GM21737 (cell line): ENCODE data around the gene CYP46A1.

Experiments used
- ATAC-seq: cut with Tn5 transposase; IDR thresholded peaks from one replicate; pipeline ENCODE4 v1.9.1; 2021; ENCODE audit warnings: mild to moderate bottlenecking, moderate library complexity; ENCODE audit not compliant: unreplicated experiment

Gene CYP46A1

DNA sequence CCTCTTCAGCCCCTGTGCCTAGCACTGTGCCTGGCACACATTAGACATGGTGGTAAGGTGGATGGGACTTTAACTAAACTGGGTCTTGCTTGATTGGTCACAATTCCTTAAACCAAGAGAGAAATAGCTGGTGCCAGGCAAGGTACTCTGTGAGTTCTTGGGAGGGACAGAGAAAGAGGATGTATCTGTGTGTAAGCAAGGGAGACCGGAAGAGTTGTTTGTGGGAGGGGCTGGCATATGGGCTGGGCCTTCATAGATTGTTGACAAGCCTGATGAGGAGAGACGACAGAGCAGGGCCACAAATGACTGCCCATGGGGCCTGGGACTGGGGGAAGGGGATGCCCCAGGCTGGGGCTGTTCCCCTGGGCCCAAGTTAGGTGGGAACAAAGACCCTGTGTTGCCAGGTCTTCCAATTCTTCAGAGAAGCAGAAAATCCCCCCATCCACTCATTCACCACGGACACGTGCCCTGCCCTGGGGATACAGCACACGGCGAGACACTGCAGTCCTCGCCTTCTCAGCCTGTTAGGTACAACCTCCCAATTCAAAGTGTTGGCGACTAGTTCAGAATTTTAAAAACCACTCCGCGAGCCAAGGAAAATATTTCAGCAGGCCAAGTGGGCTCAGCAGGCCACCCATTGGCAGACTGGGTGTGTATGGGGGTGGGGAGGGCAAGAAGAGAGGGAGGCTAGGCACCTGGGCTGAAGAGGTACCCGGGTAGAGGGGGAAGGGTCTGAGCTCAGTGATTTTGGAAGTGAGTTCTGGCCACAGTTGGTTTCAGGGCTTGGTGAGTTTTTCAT is 11.4 kb upstream of the CYP46A1 start:
- no peak for ATAC-seq

DNA sequence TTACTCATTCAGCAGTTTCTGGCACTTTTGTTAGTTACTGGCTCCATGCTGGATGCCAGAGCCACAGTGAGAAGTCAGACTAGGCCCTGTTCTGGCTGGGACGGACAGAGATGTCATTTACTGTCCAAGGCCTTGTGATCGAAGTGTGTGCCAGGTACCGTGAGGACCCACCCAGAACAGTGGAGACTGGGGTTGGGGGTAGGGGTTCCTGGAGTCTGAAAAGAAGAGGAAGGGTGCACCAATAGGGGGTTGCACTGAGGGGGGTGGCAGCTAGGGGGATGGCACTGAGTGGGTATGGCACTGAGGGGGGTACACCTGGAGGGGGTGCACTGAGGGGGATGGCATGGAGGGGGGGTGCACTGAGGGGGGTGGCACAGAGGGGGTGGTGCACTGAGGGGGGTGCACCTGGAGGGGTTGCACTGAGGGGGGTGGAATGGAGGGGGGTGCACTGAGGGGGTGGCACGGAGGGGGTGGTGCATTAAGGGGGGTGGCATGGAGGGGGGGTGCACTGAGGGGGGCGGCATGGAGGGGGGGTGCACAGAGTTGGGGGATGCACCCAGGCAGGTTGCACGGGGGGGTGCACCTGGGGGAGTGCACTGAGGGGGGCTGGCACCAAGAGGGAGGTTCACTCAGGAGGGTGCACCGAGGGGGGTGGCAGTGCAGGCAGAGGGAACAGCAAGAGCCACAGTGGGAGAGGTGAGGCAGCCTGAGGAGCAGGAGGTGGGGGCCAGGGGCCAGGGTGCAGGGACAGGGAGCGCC is 10.6 kb upstream of the CYP46A1 start:
- no peak for ATAC-seq

DNA sequence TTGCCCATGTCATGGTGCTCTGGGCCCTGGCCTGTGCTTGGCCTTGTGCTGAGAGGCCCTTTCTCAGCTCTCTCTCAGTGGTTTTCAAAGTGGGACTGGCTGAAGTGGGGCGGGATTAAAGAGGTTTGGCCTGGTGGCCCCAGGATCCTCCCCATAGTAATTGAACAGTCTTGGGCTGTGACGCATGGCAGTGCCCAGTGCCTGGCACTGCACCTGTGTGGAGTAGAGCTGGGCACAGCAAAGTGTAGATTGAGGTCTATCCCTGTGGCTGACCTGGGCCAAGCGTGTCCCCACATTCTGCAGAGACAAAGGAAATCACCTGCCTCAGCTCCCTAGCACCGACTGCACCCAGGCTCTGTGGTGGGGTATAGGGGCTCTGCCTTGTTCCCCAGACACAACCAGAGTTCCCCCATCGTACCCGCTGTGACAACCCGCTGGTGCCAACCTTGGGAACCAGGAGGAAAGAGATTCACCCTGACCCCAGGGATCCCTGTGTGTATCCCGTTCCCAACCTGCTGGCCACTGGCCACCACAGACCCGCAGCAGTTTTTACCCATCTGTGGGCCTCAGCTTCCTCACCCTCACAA is 9.9 kb upstream of the CYP46A1 start:
- no peak for ATAC-seq

DNA sequence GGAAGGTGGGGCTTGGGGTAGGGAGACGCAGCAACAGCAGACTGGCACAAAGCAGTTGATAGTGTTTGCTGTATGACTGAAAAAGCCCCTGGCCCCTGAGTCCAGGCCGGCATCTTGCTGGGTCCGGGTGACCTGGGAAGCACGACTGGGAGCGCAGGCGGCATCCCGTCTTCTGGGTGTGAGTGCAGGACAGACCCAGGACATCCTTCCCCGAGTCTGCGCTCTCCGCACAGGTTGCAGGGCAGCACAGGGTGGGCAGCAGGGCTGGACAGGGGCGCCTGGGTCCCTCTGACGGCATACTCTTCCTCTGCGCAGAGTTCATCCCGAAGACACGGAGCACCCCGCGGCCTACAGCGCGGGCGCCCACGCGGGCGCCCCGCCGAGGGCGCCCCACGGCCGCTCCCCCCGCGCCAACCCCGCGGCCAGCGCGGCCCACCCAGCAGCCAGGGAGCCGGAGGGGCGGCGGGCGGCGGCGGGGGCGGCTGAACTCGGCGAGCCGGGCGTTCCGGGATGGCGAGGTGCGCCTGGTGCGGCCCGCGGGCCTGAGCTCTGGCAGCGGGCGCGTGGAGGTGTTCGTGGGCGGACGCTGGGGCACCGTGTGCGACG is 9.2 kb upstream of the CYP46A1 start:
- ATAC-seq, result no peak

DNA sequence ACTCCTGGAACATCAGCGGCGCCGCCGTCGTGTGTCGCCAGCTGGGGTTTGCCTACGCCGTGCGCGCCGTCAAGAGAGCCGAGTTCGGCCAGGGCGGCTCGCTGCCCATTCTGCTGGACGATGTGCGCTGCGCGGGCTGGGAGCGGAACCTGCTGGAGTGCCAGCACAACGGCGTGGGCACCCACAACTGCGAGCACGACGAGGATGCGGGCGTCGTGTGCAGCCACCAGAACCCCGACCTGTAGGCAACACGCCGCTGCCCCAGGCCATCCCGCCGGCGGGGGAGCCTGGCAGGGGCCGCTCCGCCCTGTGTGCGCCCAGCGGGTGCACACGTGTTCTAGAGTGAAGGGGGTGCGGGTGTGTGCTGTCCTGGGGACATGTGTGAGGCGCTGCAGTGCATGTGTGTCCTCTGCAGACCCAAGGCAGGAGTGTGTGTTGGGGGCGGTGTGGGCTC is 8.7 kb upstream of the CYP46A1 start:
- ATAC-seq, result no peak

DNA sequence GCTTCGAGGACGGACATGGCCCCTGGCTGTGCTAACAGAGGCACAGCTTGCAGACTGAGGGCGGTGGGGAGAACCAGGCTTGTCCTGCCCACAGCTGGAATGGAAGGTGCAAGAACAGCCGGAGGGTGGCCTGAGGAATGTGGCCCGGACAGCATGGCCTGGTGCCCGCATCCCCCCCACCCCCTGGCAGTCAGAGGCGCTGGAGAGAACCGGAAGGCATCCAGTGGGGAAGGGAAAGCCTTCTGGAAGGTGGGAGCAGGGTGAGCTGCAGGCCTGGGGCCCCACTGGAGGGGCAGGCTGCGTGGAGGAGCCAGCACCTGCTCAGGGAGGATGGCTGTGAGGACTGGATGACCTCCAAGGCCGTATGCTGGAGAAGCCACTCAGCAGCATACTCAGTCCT is 8.1 kb upstream of the CYP46A1 start:
- ATAC-seq, result no peak

DNA sequence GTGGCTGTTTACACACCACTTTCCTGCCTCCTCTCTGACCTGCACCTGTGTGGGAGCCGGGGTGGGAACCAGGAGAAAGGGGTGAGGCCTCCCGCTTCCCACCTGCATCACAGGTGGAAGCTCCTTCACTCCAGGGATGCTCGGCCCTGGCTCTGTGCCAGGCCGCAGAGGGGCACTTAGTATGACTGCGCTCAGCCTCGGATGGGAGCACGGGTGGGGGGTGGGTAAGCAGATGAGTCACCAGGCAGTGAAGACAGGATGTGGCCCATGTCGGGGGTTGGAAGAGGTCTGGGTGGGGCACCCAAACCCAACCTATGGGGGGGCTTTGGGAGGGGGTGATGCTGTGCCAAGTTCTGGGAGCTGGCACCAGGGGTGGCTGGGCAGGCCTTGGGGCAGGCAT is 7.4 kb upstream of the CYP46A1 start:
- no peak for ATAC-seq

DNA sequence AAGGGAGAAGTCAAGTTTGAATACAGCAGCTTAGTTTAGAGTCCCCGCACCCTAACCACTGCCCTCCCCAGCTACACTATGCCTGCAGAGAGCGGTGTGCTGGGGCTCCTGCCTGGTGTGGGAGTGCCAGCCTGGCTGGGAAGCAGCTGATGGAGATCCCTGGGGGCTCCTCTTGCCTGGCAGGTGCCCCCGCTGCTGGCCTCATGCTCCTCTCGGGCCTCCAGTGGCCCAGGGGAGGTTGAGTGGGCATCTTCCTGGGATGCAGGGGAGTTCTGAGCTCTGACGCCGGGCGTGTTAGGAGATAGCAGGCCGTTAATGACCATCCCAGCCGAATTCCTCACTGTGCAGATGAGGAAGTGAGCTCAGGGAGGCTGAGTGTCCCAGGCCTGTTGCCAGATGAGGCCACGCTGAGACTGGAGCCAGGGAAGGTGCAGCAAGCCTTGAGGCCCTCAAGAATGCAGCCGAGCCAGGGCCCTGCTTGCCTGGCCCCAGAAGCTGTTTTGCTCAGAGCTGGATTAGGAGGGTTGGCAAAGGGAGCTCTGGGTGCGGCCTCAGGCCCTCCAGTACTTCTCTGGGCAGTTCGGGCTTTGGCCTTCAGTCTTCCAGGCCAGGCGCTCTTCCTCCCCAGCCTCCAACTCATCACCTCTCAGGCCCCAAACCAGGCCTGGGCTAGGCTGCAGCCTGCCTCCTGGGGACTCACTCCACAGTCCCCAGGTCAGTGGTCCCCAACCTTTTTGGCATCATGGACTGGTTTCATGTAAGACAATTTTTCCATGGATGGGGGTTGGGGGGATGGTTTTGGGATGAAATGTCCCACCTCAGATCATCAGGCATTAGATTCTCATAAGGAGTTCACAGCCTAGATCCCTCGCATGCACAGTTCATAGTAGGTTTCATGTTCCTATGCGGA is 6.6 kb upstream of the CYP46A1 start:
- ATAC-seq, result no peak

DNA sequence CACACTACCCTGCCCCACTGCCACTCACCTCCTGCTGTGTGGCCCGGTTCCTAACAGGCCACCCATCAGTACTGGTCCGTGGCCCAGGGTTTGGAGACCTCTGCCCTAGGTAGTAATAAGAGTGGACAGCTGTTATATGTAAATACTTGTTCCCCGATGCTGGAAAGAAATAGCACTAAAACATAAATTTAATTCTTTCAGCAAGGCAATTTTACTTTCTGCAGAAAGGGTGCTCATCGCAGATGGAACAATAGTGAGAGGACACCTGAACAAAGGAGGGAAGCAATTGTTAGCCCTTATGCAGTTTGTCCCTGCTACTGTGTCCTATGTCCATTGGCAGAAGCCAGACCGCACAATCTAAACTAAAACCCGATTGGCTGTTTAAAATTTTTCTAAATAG is 5.9 kb upstream of the CYP46A1 start:
- no peak for ATAC-seq

DNA sequence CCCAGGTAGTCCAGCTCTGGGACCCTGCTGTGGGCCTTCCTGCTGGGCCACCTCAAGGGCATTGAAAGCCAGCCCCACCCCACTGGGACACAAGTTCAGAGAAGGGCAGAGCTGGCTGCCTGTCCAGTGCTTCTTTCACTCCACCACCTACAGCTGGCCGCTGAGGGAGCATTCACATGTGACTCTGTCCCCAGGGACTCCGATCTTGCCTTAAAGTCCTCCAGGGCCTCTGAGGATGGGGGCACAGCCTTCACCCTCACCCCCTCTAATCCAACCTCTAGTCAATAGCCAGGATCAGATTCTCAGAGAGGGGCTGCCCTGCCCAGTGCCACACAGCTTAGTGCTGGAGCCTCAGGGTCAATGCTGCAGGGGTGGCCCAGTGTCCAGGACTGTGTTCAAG is 5.0 kb upstream of the CYP46A1 start:
- no peak for ATAC-seq

DNA sequence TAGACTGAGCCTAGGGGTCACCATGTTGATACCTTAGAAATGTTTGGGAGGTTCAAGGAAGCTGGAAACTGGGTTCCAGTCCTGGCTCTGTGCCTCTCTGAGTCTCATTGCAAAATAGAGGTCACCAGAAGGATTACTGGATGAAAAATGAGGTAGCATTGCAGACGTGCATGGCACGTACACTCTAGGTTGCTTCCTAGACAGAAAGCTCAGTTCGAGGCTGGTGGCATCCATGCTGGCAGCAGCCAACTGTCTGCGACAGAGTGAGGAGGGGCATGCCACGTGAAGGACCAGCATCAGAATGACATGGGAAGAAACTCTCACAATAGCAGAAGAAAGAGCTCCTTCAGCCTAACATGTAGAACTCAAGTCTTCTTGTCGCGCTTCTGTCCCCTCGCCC is 4.6 kb upstream of the CYP46A1 start:
- ATAC-seq, result no peak

DNA sequence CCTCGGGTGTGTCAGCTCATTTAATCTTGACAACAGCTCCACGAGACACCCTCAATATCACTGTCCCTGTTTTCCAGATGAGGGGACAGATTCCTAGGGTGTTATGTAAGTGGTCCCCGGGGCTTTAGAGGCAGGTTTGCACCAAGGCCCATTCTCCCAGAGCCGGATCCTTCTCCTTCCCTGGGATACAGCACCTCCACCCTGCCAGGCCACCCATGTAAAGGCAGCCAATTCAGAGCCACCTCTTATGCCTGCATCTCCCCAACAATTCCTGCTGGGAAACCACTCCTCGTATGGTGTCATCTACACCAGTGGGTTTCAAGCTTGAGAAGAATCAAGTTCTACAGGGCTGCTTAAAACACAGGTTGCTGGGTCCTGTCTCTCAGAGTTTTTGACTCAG is 4.1 kb upstream of the CYP46A1 start:
- no peak for ATAC-seq

DNA sequence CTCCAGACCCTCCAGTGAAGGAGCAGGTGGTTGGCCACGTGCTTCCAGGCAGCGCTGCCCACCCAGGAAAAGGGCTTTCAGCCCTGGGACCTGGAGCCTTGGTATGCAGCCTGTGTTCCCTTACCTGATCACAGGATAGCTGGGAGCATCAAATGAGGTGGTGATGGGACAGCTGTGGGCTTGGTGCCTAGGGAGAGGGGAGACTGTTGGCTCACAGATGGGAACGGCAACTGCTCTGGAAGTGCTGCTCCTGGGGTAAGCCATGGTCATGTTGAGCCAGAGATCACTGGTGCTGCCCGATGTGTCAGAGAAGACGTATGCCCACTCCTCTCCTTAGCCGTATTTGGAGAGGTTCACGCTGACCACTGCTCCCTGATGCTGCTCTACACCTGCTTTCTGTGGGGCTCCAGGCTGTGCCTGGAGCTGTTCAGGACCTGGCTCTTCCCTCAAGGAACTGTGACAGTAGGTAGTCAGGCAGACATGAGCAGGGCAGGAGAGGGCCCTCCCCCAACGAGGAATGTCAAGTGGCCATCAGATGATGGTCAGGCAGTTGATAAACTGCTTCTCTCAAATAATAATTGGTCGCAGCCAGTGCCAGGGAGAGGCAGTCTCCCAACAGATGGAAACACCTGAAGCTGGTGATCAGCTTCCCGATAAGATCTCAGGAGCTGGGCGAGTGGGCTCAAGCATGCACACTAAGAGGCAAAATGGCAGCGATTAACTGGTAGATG is 2.8 kb upstream of the CYP46A1 start:
- ATAC-seq, result no peak

DNA sequence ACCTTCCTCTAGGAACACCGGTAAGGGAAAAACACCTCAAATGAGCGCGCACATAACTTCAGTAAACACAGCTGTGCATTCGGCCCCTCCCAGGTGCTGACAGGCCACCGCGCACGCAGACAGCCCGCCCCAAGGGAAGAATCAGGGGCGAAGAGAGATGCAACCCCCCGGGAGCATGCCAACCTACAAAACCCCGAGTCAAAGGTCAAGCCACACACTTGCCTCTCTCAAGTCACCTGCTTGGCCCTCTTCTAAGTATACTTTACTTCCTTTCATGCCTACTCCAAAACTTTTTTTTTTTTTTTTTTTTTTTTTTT is 2.3 kb upstream of the CYP46A1 start:
- no peak for ATAC-seq

DNA sequence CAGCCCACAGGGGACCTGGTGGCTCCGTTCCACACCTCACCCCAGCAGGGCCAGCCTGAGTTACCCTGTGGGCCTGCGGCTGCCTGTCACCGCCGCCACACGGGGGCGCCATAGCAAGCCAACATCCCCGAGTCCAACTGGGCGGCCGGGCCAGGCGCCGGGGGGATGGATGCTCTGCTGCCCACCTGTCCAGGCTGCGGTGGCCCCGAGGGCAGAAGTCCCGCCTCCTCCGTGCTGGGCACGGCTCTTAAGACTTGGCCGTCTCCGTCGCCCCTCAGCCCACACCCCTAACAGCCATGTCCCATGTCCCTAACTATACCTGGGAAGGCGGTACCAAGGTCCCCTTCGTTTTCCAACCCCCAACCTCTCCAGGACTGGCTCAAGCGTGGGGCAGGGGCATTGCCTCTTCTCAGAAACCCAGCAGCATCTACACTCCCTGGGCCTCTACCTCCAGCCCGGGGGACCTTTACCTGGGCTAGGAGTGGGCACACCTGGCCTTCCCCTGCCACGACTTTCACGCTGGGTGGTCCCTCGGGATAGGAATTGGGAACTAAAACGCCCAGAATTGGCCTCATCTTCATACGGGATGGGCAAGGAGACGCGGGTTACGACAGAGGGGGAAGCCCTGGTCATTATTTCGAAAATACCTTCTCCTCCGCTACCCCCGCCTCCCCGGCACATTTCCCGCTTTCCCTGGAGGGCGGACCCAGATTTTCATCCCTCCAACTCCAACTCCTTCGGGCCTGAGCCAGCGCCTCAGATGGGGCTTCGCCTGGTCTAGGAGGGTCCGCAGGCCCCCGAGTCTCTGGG is 1.1 kb upstream of the CYP46A1 start:
- ATAC-seq, result peak; percentile 35

DNA sequence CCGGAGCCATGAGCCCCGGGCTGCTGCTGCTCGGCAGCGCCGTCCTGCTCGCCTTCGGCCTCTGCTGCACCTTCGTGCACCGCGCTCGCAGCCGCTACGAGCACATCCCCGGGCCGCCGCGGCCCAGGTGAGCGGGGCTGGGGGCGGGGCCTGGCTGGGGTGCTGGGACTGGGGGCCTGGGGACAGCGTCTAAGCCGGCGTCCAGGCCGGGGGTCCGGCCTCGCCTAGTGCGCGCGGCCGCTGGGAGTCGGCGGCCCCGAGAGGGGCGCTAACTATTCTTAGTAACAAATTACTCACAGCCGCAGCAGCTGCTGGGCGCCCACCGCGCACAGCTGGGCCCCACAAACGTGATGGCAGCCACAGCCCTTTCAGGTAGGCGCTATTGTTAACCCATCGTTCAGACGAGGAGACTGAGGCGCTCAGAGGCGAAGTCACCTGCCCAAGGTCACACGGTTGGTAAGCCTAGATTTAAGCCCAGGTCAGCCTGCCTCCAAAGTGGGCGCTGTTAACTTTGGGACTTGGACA is 374 bp downstream of the CYP46A1 start:
- ATAC-seq, result no peak

DNA sequence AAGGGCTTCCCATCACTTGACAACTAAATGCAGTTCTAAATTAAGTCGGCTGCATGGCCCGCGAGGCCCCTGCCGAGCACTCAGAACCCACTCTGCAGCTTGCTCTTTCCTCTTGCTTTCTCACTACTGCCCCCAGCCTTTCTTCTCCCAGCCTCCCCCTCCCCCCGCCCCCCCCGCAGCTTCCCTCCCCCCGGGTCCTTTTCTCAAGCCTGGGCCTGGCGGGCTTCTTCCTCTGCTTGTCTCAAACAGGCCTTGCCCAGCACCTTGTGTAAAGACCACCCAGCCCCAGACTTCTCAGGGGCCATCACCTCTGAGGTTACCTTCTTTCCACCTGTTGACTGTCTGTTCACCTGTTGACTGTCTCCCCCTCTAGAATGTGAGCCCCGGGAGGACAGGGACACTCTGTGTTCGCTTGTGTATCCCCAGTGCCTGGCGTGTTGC is 1.1 kb downstream of the CYP46A1 start:
- no peak for ATAC-seq

DNA sequence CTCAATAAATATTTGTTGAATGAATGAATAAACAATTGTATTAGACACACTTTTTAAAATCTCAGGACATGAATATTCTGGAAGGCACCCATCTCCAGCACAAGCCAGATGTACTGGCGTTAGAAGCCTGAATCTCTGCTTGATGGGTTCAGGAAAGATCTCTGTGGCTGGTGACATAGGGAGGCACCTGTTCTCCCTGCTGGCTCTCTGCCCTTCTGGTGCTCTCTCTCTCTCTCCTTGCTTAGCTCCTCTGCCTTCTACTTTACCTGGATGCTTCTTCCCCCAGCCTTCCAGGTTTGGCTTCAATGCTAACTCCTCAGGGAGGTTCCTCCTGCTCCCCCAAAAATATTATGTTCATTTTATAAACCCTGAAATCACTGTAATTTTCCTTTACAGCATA is 1.5 kb downstream of the CYP46A1 start:
- no peak for ATAC-seq
